ENCODE results near the gene RSPH3. TPM values are rescaled to one million over a fixed set of nuclear protein-coding genes. Genes with fewer than 3 reads are reported as not detected.

Gene RSPH3
- total and polyA plus RNA-seq, 4 donors, result 1.7 to 4.6 (median 3.3) TPM

DNA sequence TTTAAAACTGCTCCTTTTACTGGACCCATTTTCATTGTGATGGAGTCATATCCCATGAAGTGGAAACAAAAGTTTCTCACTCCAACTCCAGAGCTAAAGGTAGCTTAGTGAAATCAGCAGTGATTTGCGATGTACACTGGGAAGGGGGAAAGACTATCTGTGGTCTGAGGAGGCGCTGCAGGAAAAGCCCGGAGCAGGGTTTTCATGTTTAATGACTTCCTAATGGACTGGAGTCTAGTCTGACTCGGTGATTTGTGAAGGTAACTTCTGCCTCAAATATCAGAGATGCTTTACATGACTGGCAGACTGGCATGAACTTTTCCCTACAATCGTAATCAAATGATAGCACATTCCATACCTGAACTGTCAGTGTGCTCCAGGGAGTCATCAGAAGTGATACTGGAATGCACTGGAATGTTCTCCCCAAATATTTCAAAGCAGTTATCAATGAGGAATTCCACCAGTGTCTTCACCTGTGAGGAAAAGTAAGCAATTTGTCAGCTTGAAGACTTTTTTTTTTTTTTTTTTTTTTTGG is 37.8 kb upstream of the RSPH3 start (continued):
- no peak for TF ChIP-seq RAD21 (IDR thresholded peaks at IDR 0.05)
- no peak for TF ChIP-seq RXRA (IDR thresholded peaks at IDR 0.05)
- no peak for TF ChIP-seq NR2F2 (IDR thresholded peaks at IDR 0.05)
- TF ChIP-seq, protein P1, sequence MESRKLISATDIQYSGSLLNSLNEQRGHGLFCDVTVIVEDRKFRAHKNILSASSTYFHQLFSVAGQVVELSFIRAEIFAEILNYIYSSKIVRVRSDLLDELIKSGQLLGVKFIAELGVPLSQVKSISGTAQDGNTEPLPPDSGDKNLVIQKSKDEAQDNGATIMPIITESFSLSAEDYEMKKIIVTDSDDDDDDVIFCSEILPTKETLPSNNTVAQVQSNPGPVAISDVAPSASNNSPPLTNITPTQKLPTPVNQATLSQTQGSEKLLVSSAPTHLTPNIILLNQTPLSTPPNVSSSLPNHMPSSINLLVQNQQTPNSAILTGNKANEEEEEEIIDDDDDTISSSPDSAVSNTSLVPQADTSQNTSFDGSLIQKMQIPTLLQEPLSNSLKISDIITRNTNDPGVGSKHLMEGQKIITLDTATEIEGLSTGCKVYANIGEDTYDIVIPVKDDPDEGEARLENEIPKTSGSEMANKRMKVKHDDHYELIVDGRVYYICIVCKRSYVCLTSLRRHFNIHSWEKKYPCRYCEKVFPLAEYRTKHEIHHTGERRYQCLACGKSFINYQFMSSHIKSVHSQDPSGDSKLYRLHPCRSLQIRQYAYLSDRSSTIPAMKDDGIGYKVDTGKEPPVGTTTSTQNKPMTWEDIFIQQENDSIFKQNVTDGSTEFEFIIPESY (IDR thresholded peaks at IDR 0.05), result no peak
- no peak for TF ChIP-seq JUND (IDR thresholded peaks at IDR 0.05)
- TF ChIP-seq HNF4A (conservative IDR thresholded peaks at IDR 0.05), result no peak
- no peak for TF ChIP-seq FOXA2 (IDR thresholded peaks at IDR 0.05)
- no peak for TF ChIP-seq EGR1 (IDR thresholded peaks at IDR 0.05; ENCODE audit: low read depth in 2 of 2)
- TF ChIP-seq, protein P2, sequence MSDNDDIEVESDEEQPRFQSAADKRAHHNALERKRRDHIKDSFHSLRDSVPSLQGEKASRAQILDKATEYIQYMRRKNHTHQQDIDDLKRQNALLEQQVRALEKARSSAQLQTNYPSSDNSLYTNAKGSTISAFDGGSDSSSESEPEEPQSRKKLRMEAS (IDR thresholded peaks at IDR 0.05), result no peak

DNA sequence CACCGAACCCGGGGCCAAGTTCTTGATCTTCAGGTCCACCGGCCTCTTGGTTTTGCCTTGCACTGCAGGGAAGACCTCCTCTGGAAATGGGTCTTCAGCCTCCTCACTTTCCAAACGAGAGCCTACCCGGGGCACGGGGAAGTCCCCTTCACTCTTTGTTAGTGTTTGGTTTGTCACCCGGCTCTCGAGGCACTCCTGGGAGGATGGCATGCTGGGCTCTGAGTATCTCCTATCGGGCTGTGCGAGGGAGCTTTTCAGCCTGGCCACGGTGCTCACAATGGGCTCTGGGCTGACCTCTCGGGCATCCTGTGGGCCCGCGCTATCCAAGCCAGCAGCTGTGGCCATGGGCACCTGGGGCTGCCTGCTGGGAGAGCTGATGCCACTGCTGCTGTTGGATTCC is 36.7 kb upstream of the RSPH3 start:
- no peaks in the 10 kb centered on the region for H3K9me3 ChIP-seq (ENCODE audit: control insufficient read depth in 4 of 4, low read length in 3 of 4)
- 91% methylated on average over 14 of the region's 14 CpGs for WGBS
- H3K4me1 ChIP-seq (ENCODE audit: control insufficient read depth in 4 of 4, insufficient read depth in 4 of 4, low read length in 3 of 4), result no peaks in the 10 kb centered on the region
- TF ChIP-seq YY1 (IDR thresholded peaks at IDR 0.05) (no peak), RXRA (IDR thresholded peaks at IDR 0.05) (no peak), FOXA2 (IDR thresholded peaks at IDR 0.05) (no peak), FOXA1 (IDR thresholded peaks at IDR 0.05) (no peak), NR2F2 (IDR thresholded peaks at IDR 0.05) (no peak), HNF4G (IDR thresholded peaks at IDR 0.05) (no peak), GABPA (IDR thresholded peaks at IDR 0.05 in 1 of 2, conservative IDR thresholded peaks at IDR 0.05 in 1 of 2) (no peak), RAD21 (IDR thresholded peaks at IDR 0.05) (no peak), SP1 (IDR thresholded peaks at IDR 0.05) (no peak), TAF1 (conservative IDR thresholded peaks at IDR 0.05) (no peak), JUND (IDR thresholded peaks at IDR 0.05) (no peak)
- TF ChIP-seq, protein P1 (IDR thresholded peaks at IDR 0.05), result no peak
- TF ChIP-seq, protein P3, sequence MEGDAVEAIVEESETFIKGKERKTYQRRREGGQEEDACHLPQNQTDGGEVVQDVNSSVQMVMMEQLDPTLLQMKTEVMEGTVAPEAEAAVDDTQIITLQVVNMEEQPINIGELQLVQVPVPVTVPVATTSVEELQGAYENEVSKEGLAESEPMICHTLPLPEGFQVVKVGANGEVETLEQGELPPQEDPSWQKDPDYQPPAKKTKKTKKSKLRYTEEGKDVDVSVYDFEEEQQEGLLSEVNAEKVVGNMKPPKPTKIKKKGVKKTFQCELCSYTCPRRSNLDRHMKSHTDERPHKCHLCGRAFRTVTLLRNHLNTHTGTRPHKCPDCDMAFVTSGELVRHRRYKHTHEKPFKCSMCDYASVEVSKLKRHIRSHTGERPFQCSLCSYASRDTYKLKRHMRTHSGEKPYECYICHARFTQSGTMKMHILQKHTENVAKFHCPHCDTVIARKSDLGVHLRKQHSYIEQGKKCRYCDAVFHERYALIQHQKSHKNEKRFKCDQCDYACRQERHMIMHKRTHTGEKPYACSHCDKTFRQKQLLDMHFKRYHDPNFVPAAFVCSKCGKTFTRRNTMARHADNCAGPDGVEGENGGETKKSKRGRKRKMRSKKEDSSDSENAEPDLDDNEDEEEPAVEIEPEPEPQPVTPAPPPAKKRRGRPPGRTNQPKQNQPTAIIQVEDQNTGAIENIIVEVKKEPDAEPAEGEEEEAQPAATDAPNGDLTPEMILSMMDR (IDR thresholded peaks at IDR 0.05; ENCODE audit: low read depth, low read length, missing input control), result no peak
- TF ChIP-seq, protein P4, sequence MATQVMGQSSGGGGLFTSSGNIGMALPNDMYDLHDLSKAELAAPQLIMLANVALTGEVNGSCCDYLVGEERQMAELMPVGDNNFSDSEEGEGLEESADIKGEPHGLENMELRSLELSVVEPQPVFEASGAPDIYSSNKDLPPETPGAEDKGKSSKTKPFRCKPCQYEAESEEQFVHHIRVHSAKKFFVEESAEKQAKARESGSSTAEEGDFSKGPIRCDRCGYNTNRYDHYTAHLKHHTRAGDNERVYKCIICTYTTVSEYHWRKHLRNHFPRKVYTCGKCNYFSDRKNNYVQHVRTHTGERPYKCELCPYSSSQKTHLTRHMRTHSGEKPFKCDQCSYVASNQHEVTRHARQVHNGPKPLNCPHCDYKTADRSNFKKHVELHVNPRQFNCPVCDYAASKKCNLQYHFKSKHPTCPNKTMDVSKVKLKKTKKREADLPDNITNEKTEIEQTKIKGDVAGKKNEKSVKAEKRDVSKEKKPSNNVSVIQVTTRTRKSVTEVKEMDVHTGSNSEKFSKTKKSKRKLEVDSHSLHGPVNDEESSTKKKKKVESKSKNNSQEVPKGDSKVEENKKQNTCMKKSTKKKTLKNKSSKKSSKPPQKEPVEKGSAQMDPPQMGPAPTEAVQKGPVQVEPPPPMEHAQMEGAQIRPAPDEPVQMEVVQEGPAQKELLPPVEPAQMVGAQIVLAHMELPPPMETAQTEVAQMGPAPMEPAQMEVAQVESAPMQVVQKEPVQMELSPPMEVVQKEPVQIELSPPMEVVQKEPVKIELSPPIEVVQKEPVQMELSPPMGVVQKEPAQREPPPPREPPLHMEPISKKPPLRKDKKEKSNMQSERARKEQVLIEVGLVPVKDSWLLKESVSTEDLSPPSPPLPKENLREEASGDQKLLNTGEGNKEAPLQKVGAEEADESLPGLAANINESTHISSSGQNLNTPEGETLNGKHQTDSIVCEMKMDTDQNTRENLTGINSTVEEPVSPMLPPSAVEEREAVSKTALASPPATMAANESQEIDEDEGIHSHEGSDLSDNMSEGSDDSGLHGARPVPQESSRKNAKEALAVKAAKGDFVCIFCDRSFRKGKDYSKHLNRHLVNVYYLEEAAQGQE (IDR thresholded peaks at IDR 0.05), result no peak
- TF ChIP-seq, protein P2 (IDR thresholded peaks at IDR 0.05), result no peak
- H3K27ac ChIP-seq (ENCODE audit: low read depth in 1 of 2, low read length in 2 of 2), result no peak overlapping the region
- H3K27me3 ChIP-seq (ENCODE audit: control insufficient read depth in 4 of 4, insufficient read depth in 4 of 4, low read length in 3 of 4), result no peaks in the 10 kb centered on the region
- H3K36me3 ChIP-seq (ENCODE audit: control insufficient read depth in 4 of 4, insufficient read depth in 3 of 4, low read depth in 1 of 4, low read length in 3 of 4), result no peaks in the 10 kb centered on the region
- H3K9ac ChIP-seq (ENCODE audit: low read depth in 1 of 2, low read length in 2 of 2), result no peak overlapping the region
- DNase-seq (ENCODE audit: low spot score), result no peak
- no peak overlapping the region for H3K4me3 ChIP-seq (ENCODE audit: low read depth in 1 of 3, low read length in 3 of 3)

All from liver (tissue), 9 donors.